Hematopoietic multipotent progenitor cell (in vitro differentiated cells): ENCODE results near the gene PRKAR1B. TPM values are rescaled to one million over a fixed set of nuclear protein-coding genes. Genes with fewer than 3 reads are reported as not detected.
A peak's percentile ranks its signal among the peaks of the same experiment; 100 is the strongest.

Source experiments
- DNase-seq, 3 donors: peaks; one replicate each; pipeline ENCODE4 v3.0.0-alpha.2; 2011 to 2015; ENCODE audit warnings: low read depth in 2 of 3, low spot score in 2 of 3
- total RNA-seq: library from RNA; depleted of rRNA; stranded (reverse); fragments of >200 nt; gene quantifications from one replicate; pipeline ENCODE4 v1.2.3, GENCODE V29; 2012

Gene PRKAR1B
- total RNA-seq, 1 donor = 11.6 TPM

DNA sequence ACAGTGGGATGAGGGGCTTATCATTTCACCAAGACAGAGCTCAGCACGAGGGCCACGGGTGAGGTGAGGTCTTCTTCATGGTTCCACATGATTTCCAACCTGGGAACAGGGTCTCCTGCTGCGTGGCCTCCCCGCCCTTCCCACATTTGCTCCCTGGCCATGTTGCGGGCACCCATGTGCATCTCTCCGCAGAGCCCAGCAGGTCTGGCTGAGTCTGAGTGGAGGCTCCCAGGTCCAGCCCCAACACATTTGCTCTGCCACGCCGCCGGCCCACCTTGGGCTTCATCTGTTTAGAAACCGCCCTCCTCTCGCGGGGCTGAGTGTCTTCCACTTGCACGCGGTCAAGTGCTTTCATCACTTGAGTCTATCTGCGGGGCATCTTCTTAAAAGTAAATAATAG, 14.8 kb upstream of the PRKAR1B start:
- no peak for DNase-seq

DNA sequence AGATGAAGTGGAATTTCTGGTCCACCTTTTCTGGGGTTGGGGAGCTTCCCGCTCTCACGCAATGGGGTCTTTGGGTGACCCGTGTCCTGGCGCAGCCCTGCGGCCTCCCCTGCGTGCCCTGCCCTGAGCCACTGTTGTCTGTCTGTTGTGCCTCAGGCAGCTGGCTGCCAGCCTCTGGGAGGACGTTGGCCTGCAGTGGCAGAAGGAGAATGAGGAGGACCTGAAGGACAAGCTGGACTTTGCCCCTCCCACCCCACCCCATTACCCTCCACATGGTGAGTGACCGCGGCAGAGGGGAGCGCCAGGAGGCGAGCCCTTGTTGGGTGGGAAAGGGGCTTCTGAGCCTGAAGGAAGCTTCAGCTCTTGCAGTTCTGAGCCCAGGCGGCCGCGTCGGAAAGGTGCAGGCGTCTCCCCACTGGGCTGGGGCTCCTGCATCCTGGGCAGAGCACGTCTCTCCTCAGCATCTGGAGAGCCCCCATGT, 14.2 kb upstream of the PRKAR1B start:
- DNase-seq = no peak

DNA sequence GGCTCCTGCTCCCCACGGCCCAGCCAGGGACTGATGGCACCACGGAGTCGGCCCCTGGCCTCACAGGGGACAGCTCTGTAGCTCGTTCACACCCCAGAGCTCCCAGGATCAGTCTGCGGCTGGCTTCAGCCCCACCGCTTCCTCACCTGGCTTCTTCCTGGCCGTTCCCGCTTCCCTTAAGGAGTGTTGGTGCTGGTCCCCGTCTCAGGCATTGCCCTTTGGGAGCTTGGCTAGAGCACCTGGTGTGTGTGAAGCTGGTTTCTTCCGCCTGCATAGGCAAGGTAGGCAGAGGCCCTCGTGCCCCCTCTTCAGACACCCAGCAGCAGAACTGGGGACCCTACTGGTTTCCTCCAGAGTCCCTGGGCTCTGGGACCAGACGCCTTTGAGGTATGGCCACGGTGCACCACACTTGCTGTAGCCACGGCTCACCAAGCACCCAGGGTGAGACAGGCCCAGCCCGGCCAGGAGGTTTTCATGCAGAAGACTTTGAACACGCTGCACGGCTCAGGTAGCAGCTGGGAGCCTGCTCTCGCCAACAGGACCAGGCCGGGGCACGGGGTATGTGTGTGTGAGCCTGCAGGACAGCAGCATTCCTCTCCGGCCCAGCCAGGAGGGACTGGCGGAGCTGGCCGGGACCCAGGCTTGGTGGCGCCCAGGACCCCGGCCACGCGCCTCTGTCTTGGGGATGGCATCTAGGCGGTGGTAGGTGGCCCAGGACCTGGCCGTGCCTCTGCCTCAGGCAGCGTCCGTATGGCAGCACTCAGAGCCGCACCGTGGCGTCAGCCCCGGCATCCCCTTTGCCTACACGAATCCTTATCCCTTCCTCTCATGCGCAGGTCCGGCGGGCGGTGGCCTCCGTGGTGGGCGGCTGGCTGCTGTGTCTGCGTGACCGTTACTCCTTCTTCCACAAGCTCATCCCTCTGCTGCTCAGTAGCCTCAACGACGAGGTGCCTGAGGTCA, 13.2 kb upstream of the PRKAR1B start:
- no peak for DNase-seq

DNA sequence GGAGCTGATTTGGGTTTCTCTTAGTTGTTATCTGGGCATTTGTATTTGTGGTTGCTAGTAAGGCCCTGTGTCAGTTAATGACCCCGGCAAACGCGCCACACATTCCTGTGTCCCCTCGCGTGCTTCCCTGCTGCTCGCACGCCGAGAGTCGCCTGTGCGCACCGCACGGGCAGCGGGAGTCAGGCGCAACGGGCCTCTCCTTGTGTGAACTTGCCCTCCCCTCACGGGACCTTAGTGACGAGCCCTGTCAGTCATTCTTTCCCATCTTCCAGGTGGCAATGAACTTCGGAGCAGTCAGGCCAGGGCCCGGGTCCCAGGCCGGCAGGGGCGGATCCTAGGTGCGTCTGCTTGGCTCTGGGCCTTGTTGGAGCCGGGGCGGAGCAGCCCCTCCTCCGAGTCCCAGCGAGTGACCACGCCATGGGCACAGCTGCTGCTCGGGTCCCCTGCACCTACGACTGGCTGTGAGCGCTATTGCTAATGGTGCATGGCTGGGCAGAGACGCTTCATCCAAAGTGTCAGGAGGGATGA, 12.4 kb upstream of the PRKAR1B start:
- no peak for DNase-seq

DNA sequence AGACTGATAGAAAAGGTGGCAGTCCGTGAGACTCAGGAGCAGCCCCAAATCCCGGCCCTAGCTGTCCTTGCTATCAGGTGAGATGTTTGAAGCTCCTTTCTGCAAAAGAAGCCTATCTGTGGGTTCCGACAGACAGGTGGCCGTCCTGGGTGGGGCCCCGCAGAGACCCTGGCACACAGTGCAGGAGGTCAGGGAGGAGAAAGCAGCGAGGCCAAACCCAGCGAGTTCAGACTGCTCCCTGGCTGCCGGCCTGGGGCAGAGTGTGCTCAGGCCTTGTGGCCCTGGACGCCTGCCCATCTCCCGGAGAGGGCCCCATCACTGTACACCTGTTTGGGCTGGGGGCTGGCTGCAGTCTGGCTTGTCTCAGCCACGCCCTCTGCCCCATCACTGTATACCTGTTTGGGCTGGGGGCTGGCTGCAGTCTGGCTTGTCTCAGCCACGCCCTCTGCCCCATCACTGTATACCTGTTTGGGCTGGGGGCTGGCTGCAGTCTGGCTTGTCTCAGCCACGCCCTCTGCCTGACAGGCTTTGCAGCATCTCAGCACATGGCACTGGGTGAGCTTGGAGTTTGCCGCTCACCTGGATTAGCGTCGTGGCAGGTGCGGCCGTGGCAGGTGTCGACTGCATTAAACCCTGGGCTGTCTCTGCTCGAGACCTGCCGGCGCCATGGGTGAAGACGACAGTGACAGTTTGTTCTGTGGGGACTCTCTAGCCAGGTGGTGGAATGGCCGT, 11.8 kb upstream of the PRKAR1B start:
- no peak for DNase-seq

DNA sequence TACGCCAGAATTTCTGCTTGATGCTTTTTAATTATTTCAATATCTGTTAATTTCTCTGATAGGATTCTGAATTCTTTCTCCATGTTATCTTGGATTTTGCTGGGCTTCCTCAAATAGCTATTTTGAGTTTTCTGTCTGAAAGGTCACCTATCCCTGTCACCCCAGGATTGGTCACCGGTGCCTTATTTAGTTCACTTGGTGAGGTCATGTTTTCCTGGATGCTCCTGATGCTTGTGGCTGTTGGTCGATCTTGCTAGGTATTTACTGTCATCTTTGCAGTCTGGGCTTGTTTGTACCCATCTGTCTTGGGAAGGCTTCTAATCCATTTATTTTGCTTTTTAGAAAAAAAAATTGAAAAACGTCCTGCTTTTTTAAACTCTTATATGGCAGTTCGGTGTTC, 11.2 kb upstream of the PRKAR1B start:
- DNase-seq = no peak

DNA sequence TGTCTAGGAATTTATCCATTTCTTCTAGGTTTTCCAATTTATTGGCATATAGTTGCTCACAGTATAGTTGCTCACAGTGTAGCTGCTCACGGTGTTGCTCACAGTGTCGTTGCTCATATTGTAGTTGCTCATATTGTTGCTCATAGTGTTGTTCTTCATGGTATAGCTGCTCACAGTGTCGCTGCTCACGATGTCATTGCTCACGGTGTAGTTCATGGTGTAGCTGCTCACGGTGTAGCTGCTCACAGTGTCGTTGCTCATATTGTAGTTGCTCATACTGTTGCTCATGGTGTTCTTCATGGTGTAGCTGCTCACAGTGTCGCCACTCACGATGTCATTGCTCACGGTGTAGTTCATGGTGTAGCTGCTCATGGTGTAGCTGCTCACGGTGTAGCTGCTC, 7.7 kb upstream of the PRKAR1B start:
- no peak for DNase-seq

DNA sequence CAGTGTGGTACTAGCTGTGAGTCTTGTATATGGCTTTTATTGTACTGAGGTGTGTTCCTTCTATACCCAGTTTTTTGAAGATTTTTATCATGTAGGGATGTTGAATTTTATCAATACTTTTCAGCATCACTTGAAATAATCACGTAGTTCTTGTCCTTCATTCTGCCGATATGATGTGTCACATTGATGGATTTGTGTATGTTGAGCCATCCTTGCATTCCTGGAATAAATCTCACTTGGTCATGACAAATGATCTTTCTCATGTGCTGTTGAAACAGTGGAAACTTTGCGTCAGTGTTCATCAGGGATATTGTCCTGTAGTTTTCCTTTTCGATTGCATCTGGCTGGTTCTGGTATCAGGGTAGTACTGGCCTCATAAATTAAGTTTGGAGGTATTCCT, 7.1 kb upstream of the PRKAR1B start:
- no peak for DNase-seq

DNA sequence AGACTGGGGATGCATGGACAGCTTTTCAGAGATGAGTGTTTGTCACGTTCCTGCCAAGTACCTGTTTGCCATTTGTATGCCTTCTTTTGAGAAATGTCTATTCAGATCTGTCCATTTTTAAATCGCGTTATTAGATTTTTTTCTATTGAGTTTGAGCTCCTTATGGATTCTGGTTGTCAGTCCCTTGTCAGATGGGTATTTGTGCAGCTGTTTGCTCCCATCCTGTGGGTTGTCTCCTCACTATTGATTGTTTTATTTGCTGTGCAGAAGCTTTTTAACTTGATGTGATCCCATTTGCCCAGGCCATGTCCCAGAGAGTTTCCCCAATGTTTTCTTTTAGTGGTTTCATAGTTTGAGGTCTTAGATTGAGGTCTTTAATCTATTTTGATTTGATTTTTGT, 5.5 kb upstream of the PRKAR1B start:
- DNase-seq = no peak

DNA sequence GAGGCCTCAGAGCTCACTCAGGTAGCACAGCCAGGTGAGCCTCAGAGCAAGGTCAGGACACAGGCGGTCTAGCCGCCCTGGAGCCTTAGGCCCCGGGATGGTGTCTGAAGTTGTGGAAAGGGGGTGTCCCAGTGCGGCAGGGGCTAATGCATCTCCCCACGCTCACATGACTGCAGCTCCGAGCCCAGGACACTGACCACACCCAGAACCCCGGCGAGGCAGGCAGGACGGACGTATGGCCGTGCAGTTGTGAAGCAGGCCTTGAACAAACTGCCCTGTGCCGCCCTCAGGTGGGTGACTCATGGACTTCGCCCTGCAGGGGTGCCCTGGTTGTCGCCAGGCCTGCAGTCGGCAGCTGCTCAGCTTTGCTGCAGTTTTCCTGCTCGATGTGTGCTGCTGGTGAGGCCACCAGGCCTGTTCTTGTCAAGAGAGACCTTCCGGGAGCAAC, 5.0 kb upstream of the PRKAR1B start:
- no peak for DNase-seq

DNA sequence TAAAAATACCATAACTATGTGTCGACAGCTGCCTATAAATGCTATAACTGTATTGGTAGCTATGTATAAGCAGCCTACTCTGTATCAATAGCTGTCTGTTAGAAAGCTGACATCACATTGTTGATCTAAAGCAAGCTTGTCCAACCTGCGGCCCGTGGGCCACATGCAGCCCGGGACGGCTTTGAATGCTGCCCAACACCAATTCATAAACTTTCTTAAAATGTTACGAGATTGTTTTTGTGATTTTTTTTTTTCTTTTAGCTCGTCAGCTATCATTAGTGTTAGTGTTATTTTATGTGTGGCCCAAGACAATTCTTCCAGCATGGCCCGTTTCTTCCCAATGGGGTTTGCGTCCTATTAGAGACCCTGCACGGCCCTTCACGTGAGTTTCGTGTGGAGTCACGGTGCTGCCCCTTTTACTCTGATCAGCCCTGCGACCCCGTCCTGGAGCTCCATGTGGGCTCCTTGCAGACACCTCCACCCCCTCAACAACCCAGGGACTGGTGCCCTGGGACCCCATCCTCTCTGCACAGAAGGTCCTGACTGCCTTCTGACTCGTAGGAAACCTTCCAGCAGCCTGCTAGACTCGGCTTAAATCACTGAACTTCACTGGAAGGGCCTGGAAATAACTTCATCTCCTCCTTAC, 4.5 kb upstream of the PRKAR1B start:
- DNase-seq = no peak

DNA sequence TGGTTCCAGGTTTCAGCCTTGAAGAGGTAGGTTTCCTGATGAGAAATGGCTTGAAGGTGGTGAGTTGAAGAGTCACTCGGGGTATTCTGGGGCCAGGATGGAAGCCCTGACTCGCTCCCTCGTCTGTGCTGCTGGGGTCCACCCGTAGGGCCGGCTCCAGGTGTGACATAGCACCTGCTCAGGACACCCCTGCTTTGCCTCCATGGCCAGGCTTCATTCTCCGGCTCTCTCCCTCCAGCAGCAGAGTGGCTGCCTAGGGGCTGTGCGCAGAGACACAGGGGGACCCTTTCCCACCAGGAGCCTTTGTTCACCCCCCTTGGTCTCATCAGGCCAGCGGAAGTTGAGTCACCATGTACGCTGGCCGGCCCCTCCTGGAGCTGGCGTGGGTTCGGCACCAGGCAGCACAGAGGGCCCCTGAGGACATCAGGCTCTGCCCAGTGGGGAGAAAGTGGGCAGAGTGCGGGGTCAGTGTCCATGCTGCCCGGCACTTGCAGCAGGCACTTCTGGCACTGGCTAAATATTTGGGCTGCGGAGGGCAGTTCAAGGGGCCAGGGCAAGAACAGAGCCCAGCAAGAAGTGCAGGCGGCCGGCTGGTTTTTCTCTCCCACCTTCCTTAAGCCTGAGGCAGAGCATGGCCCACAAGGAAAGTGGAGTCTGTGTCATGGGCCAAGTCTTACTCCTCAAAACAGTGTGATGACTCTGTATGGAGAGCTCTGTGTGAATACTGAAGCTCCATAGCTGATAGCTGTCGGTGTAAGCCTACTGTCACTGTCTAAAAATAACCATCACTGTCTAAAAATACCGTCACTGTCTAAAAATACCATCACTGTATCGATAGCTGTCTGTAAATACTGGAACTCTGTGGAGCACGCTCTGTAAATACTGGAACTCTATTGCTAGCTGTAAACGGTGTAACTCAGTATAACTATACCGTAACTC, 3.7 kb upstream of the PRKAR1B start:
- no peak for DNase-seq

DNA sequence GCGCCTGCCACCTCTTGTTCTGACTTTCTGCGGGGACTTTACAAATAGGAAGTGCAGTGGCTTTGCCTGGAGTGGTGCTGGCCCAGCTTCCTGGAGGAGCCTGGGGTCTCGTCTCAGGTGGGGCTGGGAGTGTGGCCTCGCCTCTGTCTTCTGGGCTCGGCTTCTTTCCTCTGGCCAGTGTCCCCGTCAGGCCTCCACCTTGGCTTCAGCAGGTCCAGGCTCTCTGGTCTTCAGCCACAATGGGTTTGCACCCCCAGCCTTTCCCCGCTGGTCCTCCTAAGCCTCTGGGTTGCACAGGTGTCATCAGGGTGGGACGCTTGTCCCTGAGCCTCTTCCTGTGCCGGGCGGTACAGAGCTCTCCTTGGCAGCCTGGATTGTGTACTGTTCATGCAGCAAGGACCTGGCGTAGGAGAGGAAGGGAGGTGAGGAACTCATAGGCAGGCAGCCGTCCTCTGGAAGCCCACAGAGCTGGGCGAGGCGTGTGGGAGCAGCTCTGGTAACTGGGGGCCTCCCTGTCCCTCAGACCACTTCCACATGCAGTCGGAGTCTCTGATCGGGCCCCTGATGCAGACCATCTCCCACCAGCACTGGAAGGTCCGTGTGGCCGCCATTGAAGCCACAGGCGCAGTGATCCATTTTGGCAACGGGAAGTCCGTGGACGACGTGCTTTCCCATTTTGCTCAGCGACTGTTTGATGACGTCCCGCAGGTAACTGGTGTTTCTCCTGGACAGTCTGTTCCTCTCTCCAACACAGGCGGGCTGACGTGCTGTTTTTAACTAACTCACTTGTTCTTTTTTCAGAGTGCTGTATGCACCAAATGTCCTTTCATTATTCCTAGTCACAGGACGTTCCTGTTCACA, 2.3 kb upstream of the PRKAR1B start:
- DNase-seq = no peak

DNA sequence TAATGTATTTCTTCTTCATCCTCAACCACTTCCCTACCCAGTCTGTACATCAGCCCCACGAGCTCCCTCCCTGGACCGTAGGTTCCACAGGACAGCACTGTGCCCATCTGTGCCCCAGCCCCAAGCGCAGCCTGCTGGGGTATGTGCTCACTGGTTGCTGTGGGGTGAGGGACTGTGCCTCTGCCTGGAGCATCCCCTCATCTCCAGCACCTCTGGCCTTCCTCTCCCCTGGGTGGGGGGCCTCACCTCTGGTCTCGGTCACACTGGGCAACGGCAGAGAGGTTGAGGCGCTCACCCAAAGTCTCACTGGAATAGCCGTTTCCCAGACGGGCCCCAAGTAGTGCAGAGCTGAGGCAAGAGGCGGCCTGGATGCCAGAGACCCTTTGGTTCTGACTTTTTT, 1.5 kb upstream of the PRKAR1B start:
- DNase-seq = no peak

DNA sequence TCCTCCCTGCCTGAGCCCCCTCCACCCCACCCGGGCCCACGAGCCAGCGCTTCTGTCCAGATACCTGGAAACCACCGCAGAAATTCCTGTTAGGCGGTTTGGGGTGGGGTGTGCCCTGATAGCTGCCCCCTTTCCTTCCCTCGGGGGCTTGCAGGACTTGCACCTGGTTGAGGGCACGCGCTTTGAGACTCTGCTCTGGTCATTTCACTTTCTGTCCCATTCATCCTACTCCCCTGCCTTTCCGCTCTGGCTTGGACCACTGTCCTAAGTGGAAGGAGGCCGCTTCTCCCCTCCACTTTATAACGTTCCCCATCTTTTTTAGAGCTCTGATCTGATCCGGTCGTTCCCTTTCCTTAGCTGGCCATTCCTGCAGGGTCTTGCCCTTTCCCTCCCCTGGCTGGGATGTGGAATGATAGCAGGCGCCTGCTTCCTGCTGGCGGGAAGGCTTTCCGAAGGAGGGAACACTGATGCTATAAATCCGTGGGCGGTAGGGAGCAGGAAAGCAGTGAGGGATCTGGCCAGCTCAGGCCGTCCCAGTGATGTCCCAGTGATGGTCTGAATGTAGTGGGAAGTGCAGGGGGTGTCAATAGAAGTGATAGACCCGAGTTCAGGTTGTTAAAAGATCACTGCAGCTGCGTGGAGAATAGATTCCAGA, 852 bp upstream of the PRKAR1B start:
- DNase-seq = no peak

DNA sequence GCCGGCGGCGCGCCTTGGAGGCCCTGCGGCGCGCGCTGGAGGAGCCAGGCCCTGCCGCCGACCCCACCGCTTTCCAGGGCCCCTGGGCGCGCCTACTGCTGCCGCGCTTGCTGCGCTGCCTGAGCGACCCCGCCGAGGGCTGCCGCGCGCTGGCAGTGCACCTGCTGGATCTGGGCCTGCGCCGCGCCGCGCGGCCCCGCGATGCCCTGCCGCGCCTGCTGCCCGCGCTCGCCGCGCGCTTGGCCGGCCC, 302 bp downstream of the PRKAR1B start:
- no peak for DNase-seq

DNA sequence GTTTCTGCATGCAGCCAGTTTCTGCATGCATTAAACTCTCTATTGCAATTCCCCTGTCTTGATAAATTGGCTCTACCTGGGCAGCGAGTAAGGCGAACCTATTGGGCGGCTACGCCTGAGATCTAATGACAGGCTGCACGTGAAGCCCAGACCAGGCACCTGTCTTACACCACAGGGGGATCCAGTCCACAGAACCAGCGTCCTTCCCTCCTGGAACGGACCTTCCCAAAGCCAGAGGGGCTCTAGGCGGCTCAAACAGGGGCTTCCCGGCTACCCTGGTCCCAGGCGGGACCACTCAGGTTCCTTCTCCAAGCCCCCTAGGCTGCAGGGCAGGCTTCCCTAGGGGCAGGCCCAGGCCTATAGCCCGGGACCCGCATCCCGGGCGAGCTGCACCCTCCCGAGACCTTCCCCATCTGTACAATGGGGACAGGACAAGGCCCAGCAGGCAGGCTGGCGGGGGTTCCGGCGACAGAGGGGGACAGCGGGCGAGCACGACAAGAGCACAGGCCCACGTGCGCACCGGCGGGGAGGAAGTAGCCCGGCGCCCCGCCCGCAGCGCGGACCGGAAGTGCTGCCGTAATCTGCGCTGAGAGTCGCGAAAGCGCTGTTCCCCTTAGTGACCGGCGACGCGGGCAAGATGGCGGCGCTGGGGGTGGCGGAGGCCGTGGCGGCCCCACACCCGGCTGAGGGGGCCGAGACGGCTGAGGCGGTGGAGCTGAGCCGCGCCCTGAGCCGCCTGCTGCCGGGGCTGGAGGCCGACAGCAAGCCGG, 812 bp downstream of the PRKAR1B start, which contains the start of gene DNAAF5:
Gene DNAAF5 (plus strand): TSS at position 616 of the 770 bp plus-strand sequence. CDS start 22 bp downstream, at position 638.
- DNase-seq = peak; percentile 67 to 89 (median 84)
